SK-N-SH (cell line): Measurements from ENCODE around the gene FBXL15. TPM values are rescaled to one million over a fixed set of nuclear protein-coding genes. Genes with fewer than 3 reads are reported as not detected.

Source experiments
- CTCF ChIA-PET: fragments of 300-600, 350-600 bp; formaldehyde crosslinking; extraction: SDS; loops from one replicate; lab custom pipeline; 2021; lab: Yijun Ruan, JAX
- POLR2A ChIA-PET: fragments of 350-600 bp; sonication (Branson Sonifier 250); formaldehyde crosslinking; extraction: SDS; loops from one replicate; lab custom pipeline; 2020; ENCODE audit warnings: antibody characterized with exemption, inconsistent platforms; lab: Yijun Ruan, JAX
- DNase-seq: peaks from one replicate; pipeline ENCODE4 v3.0.0; 2012
- H2AFZ ChIP-seq: fragments of 200-600 bp; sonication (generic); 2 replicates; pipeline ENCODE4 v1.8.1; 2016; ENCODE audit warnings: antibody characterized with exemption, mild to moderate bottlenecking, low read depth
- H3F3A ChIP-seq: fragments of 200-600 bp; sonication (generic); replicated peaks from 2 replicates; pipeline ENCODE3; 2016; ENCODE audit warnings: antibody characterized with exemption, mild to moderate bottlenecking; ENCODE audit not compliant: insufficient read depth
- H3K27ac ChIP-seq, 2 experiments: fragments of 200-500 bp in 1 of 2; fragments of 200-600 bp in 1 of 2; sonication (Bioruptor generic) in 1 of 2; sonication (generic), shearing (Covaris generic) in 1 of 2; 2 replicates each; pipeline versions ENCODE4 v1.5.1 to v1.6.1; 2014 to 2016; ENCODE audit warnings: low read depth in 2 of 2, inconsistent platforms in 1 of 2, low read length in 1 of 2, mild to moderate bottlenecking in 1 of 2, mixed read lengths in 1 of 2
- H3K27me3 ChIP-seq: fragments of 200-600 bp; sonication (generic), shearing (Covaris generic); 2 replicates; pipeline ENCODE4 v1.6.1; 2016; ENCODE audit warnings: mixed run types; ENCODE audit not compliant: insufficient read depth
- H3K36me3 ChIP-seq, 2 experiments: fragments of 200-500 bp in 1 of 2; fragments of 200-600 bp in 1 of 2; sonication (Bioruptor generic) in 1 of 2; sonication (generic) in 1 of 2; replicated peaks in 1 of 2; 2 replicates each; pipeline versions ENCODE3 to v1.5.1; 2014 to 2016; ENCODE audit warnings: low read length in 1 of 2, mild to moderate bottlenecking in 1 of 2; ENCODE audit not compliant: insufficient read depth in 2 of 2, control insufficient read depth in 1 of 2
- H3K4me1 ChIP-seq, 2 experiments: fragments of 200-500 bp in 1 of 2; fragments of 200-600 bp in 1 of 2; sonication (Bioruptor generic) in 1 of 2; sonication (generic), shearing (Covaris generic) in 1 of 2; 2 replicates each; pipeline versions ENCODE4 v1.5.1 to v1.6.1; 2014 to 2016; ENCODE audit warnings: low read depth in 1 of 2, low read length in 1 of 2, mixed run types in 1 of 2; ENCODE audit not compliant: insufficient read depth in 2 of 2, control insufficient read depth in 1 of 2
- H3K4me2 ChIP-seq: fragments of 200-600 bp; sonication (generic), shearing (Covaris generic); 2 replicates; pipeline ENCODE4 v1.6.1; 2017; ENCODE audit warnings: mixed run types
- H3K4me3 ChIP-seq, 2 experiments: fragments of 200-500 bp in 1 of 2; fragments of 200-600 bp in 1 of 2; sonication (Bioruptor generic) in 1 of 2; sonication (generic), shearing (Covaris generic) in 1 of 2; 2 replicates each; pipeline versions ENCODE4 v1.5.1 to v1.8.1; 2014 to 2016; ENCODE audit warnings: low read depth in 2 of 2, inconsistent platforms in 1 of 2, low read length in 1 of 2, mild to moderate bottlenecking in 1 of 2, mixed read lengths in 1 of 2, moderate library complexity in 1 of 2
- H3K79me2 ChIP-seq: fragments of 200-600 bp; sonication (generic); 2 replicates; pipeline ENCODE4 v1.8.1; 2017; ENCODE audit warnings: mild to moderate bottlenecking; ENCODE audit not compliant: insufficient read depth
- H3K9ac ChIP-seq: fragments of 200-600 bp; sonication (generic); 2 replicates; pipeline ENCODE4 v1.6.1; 2017; ENCODE audit warnings: mixed run types
- H3K9me2 ChIP-seq: fragments of 200-600 bp; sonication (generic); 2 replicates; pipeline ENCODE4 v1.6.1; 2017; ENCODE audit warnings: mixed run types
- H3K9me3 ChIP-seq: fragments of 200-600 bp; sonication (generic); 2 replicates; pipeline ENCODE4 v1.6.1; 2017; ENCODE audit warnings: mixed run types, mild to moderate bottlenecking, moderate library complexity
- H4K20me1 ChIP-seq: fragments of 200-600 bp; sonication (generic); 2 replicates; pipeline ENCODE4 v1.6.1; 2017; ENCODE audit warnings: mild to moderate bottlenecking, mixed run types; ENCODE audit not compliant: insufficient read depth
- CHD2 ChIP-seq: fragments of 150-350 bp; IDR thresholded peaks from 2 replicates; pipeline ENCODE4 v1.6.1; 2018; ENCODE audit warnings: low read length; ENCODE audit not compliant: partially characterized antibody
- ELF1 ChIP-seq: IDR thresholded peaks from 2 replicates; pipeline ENCODE4 v1.4.0; 2012
- EP300 ChIP-seq, 2 experiments: IDR thresholded peaks; 2 replicates each; pipeline versions ENCODE4 v1.4.0 to v1.6.1; 2012; ENCODE audit warnings: borderline replicate concordance in 1 of 2, low read depth in 1 of 2, low read length in 1 of 2
- FOSL2 ChIP-seq: IDR thresholded peaks from 2 replicates; pipeline ENCODE4 v1.4.0; 2012; ENCODE audit warnings: low read depth, mild to moderate bottlenecking, moderate library complexity, borderline replicate concordance
- FOXJ3 ChIP-seq: sonication (generic); formaldehyde crosslinking; IDR thresholded peaks from 2 replicates; pipeline ENCODE4 v1.5.1; 2020; ENCODE audit warnings: mild to moderate bottlenecking, missing genetic modification reagents
- IRF3 ChIP-seq: fragments of 150-350 bp; IDR thresholded peaks from 2 replicates; pipeline ENCODE4 v1.6.1; 2016; ENCODE audit warnings: mild to moderate bottlenecking, low read depth, low read length
- JUND ChIP-seq: IDR thresholded peaks from 2 replicates; pipeline ENCODE4 v1.4.0; 2012
- MAX ChIP-seq: IDR thresholded peaks from 2 replicates; pipeline ENCODE4 v1.4.0; 2012; ENCODE audit warnings: low read depth
- MEF2A ChIP-seq: IDR thresholded peaks from 2 replicates; pipeline ENCODE4 v1.4.0; 2012; ENCODE audit warnings: low read depth, borderline replicate concordance
- MXI1 ChIP-seq: IDR thresholded peaks from 2 replicates; pipeline ENCODE4 v1.6.1; 2012; ENCODE audit warnings: mild to moderate bottlenecking, low read depth, low read length, improper control_type of control experiment
- NRF1 ChIP-seq: IDR thresholded peaks from 2 replicates; pipeline ENCODE4 v1.6.1; 2012; ENCODE audit warnings: low read depth, mild to moderate bottlenecking, low read length
- RFX5 ChIP-seq: IDR thresholded peaks from 2 replicates; pipeline ENCODE4 v1.6.1; 2012; ENCODE audit warnings: mild to moderate bottlenecking, improper control_type of control experiment, low read length
- SIN3A ChIP-seq: IDR thresholded peaks from 2 replicates; pipeline ENCODE4 v1.6.1; 2012; ENCODE audit warnings: low read depth, mild to moderate bottlenecking, low read length, moderate library complexity, borderline replicate concordance
- SMC3 ChIP-seq: IDR thresholded peaks from 2 replicates; pipeline ENCODE4 v1.6.1; 2012; ENCODE audit warnings: low read depth, low read length, improper control_type of control experiment
- TCF12 ChIP-seq: IDR thresholded peaks from 2 replicates; pipeline ENCODE4 v1.4.0; 2012
- ZBTB33 ChIP-seq: IDR thresholded peaks from 2 replicates; pipeline ENCODE4 v1.4.0; 2012; ENCODE audit warnings: low read depth, borderline replicate concordance
- WGBS: methylation state at CpG from one replicate; pipeline ENCODE4 v1.1.6; 2017; ENCODE audit warnings: low lambda C conversion rate; 5-methylcytosine and 5-hydroxymethylcytosine counted together
- polyA plus RNA-seq, 3 experiments: library from polyadenylated mRNA; depleted of rRNA; stranded (reverse); fragments of >200 nt; gene quantifications; 2 replicates each; pipeline ENCODE4 v1.2.3, GENCODE V29; 2012

The FBXL15 gene
- polyA plus RNA-seq, 1 of the 3 experiments (the other 2 are of a cell fraction): 17.2 TPM

GRCh38 chr10:102409604-102410428, 10.8 kb upstream of the FBXL15 start (continued):
- TF ChIP-seq IRF3: no peak
- TF ChIP-seq RFX5: no peak
- no peak for TF ChIP-seq NRF1
- no peak for TF ChIP-seq MAX
- TF ChIP-seq ZBTB33: no peak
- no peak for TF ChIP-seq MXI1
- no peak for TF ChIP-seq CHD2
- TF ChIP-seq FOSL2: no peak

GRCh38 chr10:102410429-102411073, 10.1 kb upstream of the FBXL15 start:
- POLR2A ChIA-PET: no interaction called here
- no peaks in the 10 kb centered on the region for H3K79me2 ChIP-seq
- CTCF ChIA-PET: interaction anchor here (1.1 to 18.3 kb wide), 5 partner anchors 8 to 181 kb away, joined by 3 to 359 read pairs (median 7); partner anchors contain the start of genes FBXL15, NFKB2 and PSD
- TF ChIP-seq EP300 (IDR thresholded peaks at IDR 0.05; ENCODE audit: borderline replicate concordance in 1 of 2, low read depth in 1 of 2, low read length in 1 of 2) (no peak), NRF1 (no peak), FOSL2 (no peak), ELF1 (no peak), SMC3 (no peak), FOXJ3 (CRISPR knock-in tag) (no peak), MEF2A (no peak), JUND (no peak), TCF12 (no peak), SIN3A (no peak)
- TF ChIP-seq, all 33 proteins: peak for 0
- H3K36me3 ChIP-seq: no peaks in the 10 kb centered on the region
- 72% methylated on average over 25 of the region's 48 CpGs for WGBS
- H3K27ac ChIP-seq: no peak overlapping the region
- H3K4me2 ChIP-seq: no peak overlapping the region
- peaks cover 0 to 31% of the 10 kb centered on the region in 2 experiments; a peak in 2 of 4 replicates for H3K4me1 ChIP-seq
- no peaks in the 10 kb centered on the region for H3F3A ChIP-seq
- no peak overlapping the region for H3K4me3 ChIP-seq
- DNase-seq: peak; percentile 27
- no peaks in the 10 kb centered on the region for H3K9me2 ChIP-seq
- H3K9ac ChIP-seq: no peak overlapping the region
- no peak overlapping the region for H2AFZ ChIP-seq
- no peaks in the 10 kb centered on the region for H4K20me1 ChIP-seq
- H3K9me3 ChIP-seq: no peaks in the 10 kb centered on the region
- H3K27me3 ChIP-seq: no peaks in the 10 kb centered on the region
